Muscle layer of duodenum (tissue), 2 donors: ENCODE measurements around the gene CKS1B.

Experiments
- H3K27ac ChIP-seq: one replicate; pipeline ENCODE4 v1.7.0; 2013; ENCODE audit warnings: mild to moderate bottlenecking, low read length
- H3K27me3 ChIP-seq: one replicate; pipeline ENCODE4 v1.7.0; 2013; ENCODE audit warnings: low read depth, mild to moderate bottlenecking, control low read depth, low read length
- H3K36me3 ChIP-seq, 2 donors: one replicate each; pipeline ENCODE4 v1.7.0; 2013; ENCODE audit warnings: low read length in 2 of 2, control low read depth in 1 of 2, mild to moderate bottlenecking in 1 of 2; ENCODE audit not compliant: insufficient read depth in 2 of 2, control insufficient read depth in 1 of 2
- H3K4me1 ChIP-seq, 2 donors: one replicate each; pipeline ENCODE4 v1.7.0; 2013; ENCODE audit warnings: low read length in 2 of 2, mild to moderate bottlenecking in 2 of 2, control low read depth in 1 of 2, moderate library complexity in 1 of 2; ENCODE audit not compliant: insufficient read depth in 2 of 2, control insufficient read depth in 1 of 2
- H3K4me3 ChIP-seq, 2 donors: one replicate each; pipeline ENCODE4 v1.7.0; 2013; ENCODE audit warnings: low read length in 2 of 2, low read depth in 1 of 2, mild to moderate bottlenecking in 1 of 2
- H3K9me3 ChIP-seq, 2 donors: one replicate each; pipeline ENCODE4 v1.7.0; 2013; ENCODE audit warnings: low read length in 2 of 2, control low read depth in 1 of 2, mild to moderate bottlenecking in 1 of 2; ENCODE audit not compliant: control insufficient read depth in 1 of 2
- donor health status: healthy.

CKS1B gene

DNA sequence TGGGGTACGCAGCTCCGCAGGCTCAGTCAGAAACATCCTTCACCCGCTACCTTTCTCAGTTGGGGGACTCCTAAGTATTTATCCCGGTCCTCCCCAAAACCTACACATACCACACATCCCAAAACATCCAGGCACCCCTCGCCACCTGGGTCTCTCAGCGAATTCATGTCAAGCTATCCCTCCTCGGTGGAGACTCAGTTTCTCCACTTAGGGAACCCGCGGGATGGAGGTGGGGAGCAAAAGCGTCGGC is 26.9 kb downstream of the CKS1B start:
- Histone ChIP-seq H3K4me1 (peaks cover 4 to 39% of the 10 kb centered on the region in 2 donors), H3K36me3 (peaks cover 0 to 5% of the 10 kb centered on the region in 2 donors), H3K27ac (peak overlapping the region; percentile 96), H3K27me3 (no peaks in the 10 kb centered on the region), H3K9me3 (no peaks in the 10 kb centered on the region), H3K4me3 (peak overlapping the region; percentile 83 to 89)

DNA sequence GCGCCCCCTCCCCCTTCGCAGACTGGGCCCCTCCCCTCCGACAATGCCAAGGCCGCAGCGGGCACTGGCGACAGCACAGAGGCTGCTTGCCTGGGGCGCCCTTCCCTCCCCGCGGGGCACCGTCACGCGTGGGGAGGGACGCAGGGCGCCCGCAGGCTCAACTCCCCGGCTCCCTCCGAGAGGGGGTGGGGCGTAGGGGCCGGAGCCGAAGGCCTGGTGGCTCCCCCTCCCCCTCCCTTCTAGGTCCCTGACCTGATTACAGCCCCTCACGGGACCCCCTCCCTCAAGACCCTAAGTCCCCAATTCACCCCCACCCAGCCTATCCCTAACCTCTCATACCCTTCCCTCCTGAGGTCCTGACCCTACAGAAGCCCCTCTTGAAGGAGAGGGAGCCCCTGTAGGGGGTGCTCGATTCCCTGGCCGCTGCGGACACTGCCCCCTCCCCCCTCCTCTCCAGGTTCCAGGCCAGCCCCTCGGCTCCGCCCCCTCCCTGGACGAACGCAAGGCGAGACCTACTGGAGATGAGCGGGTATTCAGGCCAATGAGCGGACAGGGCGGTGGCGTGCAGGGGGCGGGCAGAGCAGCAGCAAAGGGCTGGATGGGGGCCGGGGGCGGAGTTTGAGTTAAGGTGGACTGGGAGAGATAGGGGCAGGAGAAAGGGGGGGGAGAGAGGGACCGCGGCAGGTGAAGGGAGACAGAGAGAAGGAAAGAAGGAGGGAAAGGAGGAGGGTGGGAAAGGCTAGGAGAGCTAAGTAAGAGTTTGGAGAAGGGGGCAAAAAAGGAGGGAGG is 27.4 kb downstream of the CKS1B start:
- H3K9me3 ChIP-seq = no peaks in the 10 kb centered on the region
- no peaks in the 10 kb centered on the region for H3K27me3 ChIP-seq
- H3K4me1 ChIP-seq = peaks cover 9 to 40% of the 10 kb centered on the region in 2 donors

DNA sequence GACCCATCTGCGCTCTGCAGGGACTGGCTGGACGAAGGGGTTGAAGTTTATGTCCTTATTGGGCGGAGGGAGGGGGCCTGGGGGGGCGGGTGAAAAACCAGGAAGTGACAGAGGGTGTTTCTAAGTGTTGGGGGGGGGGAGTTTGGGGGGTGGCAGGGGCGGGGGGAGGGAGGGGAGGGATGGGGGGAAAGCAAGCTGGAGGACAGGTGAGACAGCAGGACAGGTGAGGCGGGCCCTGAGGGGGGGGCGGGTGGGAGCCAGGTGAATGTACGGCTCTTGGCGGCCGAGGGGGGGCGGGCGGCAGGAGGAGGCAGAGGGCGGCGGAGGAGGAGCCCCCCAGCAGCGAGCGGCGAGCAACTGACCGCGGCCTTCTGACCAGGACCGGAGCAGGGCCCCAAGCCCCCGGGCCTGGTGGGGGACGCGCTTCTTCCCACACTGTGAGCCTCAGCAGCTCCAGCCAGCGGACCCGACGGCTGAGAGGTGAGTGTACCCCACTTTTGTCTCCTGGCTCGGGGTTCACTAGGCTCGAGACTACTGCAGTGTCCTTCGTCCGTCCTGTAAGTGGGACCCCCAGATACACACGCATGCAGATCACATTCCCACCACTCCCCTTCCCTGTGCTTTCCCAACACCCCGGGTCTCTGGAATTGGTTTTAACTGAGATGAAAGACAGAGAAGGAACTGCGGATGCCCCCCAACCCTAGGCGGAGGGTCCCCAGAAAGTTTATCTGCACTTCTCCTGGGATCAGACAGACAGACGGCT is 28.2 kb downstream of the CKS1B start, which contains the start of gene ZBTB7B:
Gene ZBTB7B (plus strand): TSS at position 339 of the 763 bp plus-strand sequence. CDS start 11,859 bp downstream, outside the sequence.
- Histone ChIP-seq H3K36me3 (peaks cover 0 to 5% of the 10 kb centered on the region in 2 donors), H3K27me3 (no peaks in the 10 kb centered on the region), H3K9me3 (no peaks in the 10 kb centered on the region), H3K4me1 (peaks cover 16 to 46% of the 10 kb centered on the region in 2 donors), H3K27ac (peak within 1 kb of the TSS; percentile 97), H3K4me3 (peak within 1 kb of the TSS; percentile 92 to 93)

More for the DNA sequence above, 27.4 kb downstream of the CKS1B start:
- Histone ChIP-seq H3K27ac (peak overlapping the region; percentile 96), H3K4me3 (peak overlapping the region; percentile 83 to 89), H3K36me3 (peaks cover 0 to 5% of the 10 kb centered on the region in 2 donors)

DNA sequence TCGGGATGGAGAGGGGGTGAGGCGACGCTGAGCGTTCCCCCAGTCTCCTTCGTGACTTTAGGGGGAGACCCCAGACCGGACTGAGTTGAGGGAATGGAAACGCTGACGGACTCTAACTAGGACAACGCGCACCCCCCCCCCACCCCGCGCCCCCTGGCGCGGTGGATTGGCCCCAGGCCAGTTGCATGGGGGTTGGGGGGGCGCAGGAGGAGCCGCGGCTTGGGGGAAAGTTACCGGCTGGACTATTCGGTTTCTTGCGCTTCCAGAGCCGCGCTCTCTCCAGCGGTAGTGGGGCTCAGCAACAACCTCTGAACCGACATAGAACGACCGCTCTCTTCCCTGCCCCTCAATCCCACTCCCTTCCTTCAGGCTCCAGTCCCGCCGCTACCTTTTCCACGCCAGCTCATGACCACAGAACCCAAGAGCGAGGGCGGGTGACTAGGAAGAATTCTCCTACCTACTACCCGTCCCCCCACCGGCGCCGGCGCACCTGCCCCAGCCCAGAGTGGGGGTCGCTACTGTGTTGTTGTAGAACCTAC is 28.8 kb downstream of the CKS1B start:
- Histone ChIP-seq H3K4me1 (peaks cover 17 to 46% of the 10 kb centered on the region in 2 donors), H3K9me3 (no peaks in the 10 kb centered on the region), H3K27me3 (no peaks in the 10 kb centered on the region), H3K36me3 (peaks cover 0 to 5% of the 10 kb centered on the region in 2 donors), H3K4me3 (peak overlapping the region; percentile 92 to 93), H3K27ac (peak overlapping the region; percentile 97)

DNA sequence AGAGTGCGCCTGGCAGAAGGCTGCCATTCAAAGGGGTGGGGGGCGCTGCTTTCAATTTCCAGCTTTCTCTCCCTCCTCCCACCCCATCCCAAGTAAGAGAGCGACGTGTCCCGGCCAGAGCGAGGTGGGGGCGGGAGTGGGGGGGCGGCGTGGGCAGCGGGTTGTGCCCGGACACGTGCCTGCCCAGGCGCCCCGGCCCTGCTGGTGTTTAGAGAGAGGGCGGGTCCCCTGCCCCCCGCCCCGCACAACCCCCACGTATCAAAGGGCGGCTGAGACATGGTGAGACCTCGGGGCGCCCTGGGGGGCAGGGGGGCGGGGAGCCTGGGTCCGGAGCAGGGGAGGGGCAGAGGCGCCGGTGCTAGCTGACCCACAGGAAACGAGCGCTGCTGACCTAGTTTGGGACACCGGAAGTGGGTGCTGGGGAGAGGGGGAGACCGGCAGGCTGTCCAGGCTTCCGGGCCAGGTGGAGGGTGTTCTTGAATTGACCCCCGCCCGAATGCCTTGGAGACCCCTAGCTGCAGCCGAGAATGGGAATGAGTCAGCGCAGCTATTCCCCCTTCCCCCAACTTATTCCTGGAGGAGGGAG is 29.4 kb downstream of the CKS1B start:
- Histone ChIP-seq H3K4me1 (peaks cover 17 to 45% of the 10 kb centered on the region in 2 donors), H3K9me3 (no peaks in the 10 kb centered on the region), H3K27me3 (no peaks in the 10 kb centered on the region), H3K4me3 (peak overlapping the region; percentile 92 to 93), H3K36me3 (peaks cover 0 to 5% of the 10 kb centered on the region in 2 donors), H3K27ac (peak overlapping the region; percentile 97)

DNA sequence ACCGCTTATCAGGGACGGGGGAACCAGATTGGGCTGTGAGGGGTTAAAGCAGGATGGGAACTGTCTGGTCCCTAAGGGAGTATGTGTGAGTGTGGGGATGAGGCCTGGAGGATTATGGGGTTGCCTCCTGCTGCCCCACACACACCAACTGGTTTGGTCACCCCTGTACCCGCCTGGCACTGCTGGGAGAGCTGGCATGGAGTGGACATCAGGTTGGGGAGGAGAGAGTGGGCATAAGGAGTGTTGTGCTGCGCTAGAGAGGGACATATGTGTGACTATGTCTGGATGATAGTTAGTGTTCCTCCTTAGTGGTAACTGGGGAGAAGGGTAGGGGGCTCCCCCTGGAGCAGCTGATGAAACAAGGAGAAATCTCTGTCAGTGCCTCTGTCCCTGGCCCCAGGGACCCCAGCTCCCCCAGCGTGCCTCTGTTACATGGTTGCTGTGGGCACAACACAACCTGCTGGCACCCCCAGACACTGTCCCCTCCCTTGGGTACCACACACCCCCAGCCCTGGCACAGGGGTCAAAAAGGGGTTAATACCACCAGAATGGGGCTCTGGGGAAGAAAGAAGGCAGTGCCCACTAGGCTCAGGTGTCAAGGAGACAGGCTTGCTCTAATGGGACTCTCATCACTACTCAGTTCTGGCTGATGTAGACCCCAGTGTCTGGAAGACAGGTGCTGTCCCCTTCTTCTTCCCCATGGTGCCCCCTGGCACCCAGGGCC is 30.0 kb downstream of the CKS1B start:
- Histone ChIP-seq H3K4me3 (peak overlapping the region; percentile 92 to 93), H3K9me3 (no peaks in the 10 kb centered on the region), H3K27me3 (no peaks in the 10 kb centered on the region), H3K36me3 (peaks cover 0 to 5% of the 10 kb centered on the region in 2 donors), H3K4me1 (peaks cover 17 to 40% of the 10 kb centered on the region in 2 donors), H3K27ac (peak overlapping the region; percentile 97)

DNA sequence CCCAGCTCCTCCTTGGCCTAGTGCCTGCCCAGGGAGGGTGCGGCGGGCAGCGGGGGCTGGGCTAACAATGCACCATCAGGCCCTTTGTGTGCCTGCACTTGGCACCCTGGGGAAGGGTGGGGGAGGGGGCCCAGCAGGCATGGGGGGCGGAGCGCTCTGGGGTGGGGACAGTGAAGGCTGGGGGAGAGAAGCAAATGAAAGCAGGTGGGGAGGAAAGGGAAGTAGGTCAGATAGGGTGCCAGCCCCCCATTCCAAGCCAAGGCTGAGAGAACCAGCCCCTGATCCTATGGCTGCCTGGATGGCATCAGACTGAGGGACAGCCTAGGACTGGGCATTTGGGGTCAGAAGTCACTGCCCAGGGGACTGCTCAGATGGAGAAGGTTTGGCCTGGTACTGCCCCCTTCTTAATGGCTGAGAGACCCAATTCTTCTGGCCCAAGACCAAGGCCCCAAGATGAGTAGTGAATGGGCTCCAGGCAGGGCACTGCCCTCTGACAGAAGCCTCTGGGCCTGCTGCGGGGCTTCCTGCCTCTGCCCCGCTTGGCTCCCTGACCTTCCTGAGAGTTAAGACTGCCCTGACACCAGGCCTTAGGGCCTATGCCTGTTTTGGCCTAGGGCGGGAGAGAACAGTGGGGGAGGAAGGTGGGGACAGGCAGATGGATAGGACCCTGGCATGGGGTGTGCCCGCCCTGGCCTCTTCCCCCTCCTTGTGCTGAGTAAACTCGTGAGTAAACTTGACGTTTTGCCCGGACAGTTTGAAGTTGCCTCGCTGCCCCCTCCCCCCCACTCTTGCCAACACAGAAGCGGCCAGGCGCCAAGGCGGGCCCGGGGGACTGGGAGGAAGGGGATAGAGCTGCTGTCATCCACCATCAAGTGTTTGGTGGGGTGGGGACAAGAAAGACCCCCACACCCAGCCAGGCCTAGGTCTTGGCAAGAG is 30.9 kb downstream of the CKS1B start:
- Histone ChIP-seq H3K4me1 (peaks cover 18 to 38% of the 10 kb centered on the region in 2 donors), H3K27ac (peak overlapping the region; percentile 97), H3K4me3 (peak overlapping the region; percentile 92 to 93), H3K9me3 (no peaks in the 10 kb centered on the region), H3K36me3 (peaks cover 0 to 5% of the 10 kb centered on the region in 2 donors), H3K27me3 (no peaks in the 10 kb centered on the region)

DNA sequence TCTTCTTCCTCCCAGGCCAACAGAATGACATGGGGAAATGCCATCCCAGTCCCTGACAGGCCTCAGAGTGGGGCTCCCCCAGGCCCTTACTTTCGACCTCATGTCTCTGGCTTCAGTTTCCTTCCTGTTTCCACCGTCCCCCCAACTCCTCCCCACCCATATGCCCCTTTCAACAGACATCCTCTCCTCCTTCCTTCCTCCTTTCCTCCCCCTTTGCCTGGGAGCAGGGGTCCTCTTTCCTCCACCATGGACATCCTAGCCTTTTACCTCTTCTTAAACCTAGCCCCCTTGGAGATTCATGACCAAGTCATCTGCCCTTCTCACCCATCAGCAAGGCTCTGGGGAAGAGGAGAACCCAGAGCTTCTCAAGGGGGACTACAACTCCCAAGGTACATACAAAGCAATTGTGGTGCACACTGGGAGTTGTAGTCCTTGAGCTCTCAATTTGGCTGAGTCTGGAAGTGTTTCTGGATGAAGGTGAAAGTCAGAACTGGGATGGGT is 32.2 kb downstream of the CKS1B start:
- Histone ChIP-seq H3K27ac (peak overlapping the region; percentile 97), H3K36me3 (peaks cover 0 to 3% of the 10 kb centered on the region in 2 donors), H3K4me3 (peak overlapping the region in 1 of 2 donors; percentile 33), H3K9me3 (no peaks in the 10 kb centered on the region), H3K27me3 (no peaks in the 10 kb centered on the region), H3K4me1 (peaks cover 27 to 44% of the 10 kb centered on the region in 2 donors)

DNA sequence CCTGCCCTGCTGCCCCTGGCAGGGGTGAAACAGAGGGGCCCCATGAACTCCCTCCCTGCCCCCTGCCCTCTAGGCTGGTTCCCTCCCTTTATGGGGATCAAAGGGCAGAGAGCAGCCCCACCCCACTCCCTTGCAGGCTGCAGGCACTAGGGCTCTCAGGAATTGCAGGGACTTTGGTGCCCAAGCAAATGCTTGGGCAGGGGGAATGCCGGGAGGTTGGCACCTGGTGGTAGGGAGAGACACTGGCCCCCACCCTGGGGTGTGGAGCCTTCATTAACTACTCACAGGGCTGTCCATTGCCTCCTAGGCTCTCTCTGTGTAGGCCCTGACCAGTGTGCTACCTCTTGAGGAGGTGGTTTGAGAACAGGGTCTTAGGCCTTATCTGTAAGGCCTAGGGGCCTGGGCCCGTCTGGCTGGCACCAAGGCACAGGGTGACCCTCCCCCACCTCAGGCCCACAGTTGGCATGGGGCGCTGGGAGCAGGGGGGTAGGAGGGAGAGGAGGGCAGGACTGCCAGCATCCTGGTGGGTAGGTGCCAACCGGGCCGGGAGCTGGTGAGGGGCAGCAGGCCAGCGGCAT is 32.9 kb downstream of the CKS1B start:
- Histone ChIP-seq H3K4me3 (peak overlapping the region in 1 of 2 donors; percentile 46), H3K27ac (peak overlapping the region; percentile 86), H3K9me3 (no peaks in the 10 kb centered on the region), H3K4me1 (peaks cover 29 to 51% of the 10 kb centered on the region in 2 donors), H3K27me3 (no peaks in the 10 kb centered on the region), H3K36me3 (no peaks in the 10 kb centered on the region)
